ENCODE data around the gene MRPL33. TPM values are rescaled to one million over a fixed set of nuclear protein-coding genes. Genes with fewer than 3 reads are reported as not detected.
A peak's percentile ranks its signal among the peaks of the same experiment; 100 is the strongest.

The MRPL33 gene
- polyA plus RNA-seq, 3 donors: 67.4 to 341 (median 331) TPM

- Histone ChIP-seq H3K27me3 (ENCODE audit: control insufficient read depth in 2 of 2, insufficient read depth in 2 of 2, low read length in 2 of 2) (no peaks in the 10 kb centered on the region), H2AFZ (ENCODE audit: insufficient read depth, low read depth, low read length, poor library complexity, severe bottlenecking) (no peak overlapping the region), H3K36me3 (replicated peaks in 1 of 2; ENCODE audit: control insufficient read depth in 1 of 2, insufficient read depth in 2 of 2, low read length in 2 of 2) (peaks cover 0 to 3% of the 10 kb centered on the region in 2 donors), H3K9me3 (replicated peaks in 1 of 2; ENCODE audit: control insufficient read depth in 1 of 2, insufficient read depth in 1 of 2, low read length in 2 of 2) (peaks cover 2 to 6% of the 10 kb centered on the region in 2 donors), H3K79me2 (ENCODE audit: insufficient read depth, low read length) (peaks cover 14% of the 10 kb centered on the region), H3K4me2 (replicated peaks; ENCODE audit: extremely low read depth, low read length, poor library complexity, severe bottlenecking) (no peak overlapping the region), H3K27ac (ENCODE audit: low read depth in 1 of 2, low read length in 2 of 2) (peak overlapping the region in 1 of 2 donors; percentile 75), H3K4me1 (ENCODE audit: control insufficient read depth in 1 of 2, insufficient read depth in 2 of 2, low read length in 2 of 2) (peaks cover 44 to 50% of the 10 kb centered on the region in 2 donors), H3K4me3 (replicated peaks in 1 of 3; ENCODE audit: low read depth in 2 of 3, low read length in 3 of 3) (no peak overlapping the region), H4K20me1 (ENCODE audit: insufficient read depth, low read length) (no peaks in the 10 kb centered on the region), H3K9ac (ENCODE audit: insufficient read depth, low read length, poor library complexity, severe bottlenecking) (no peak overlapping the region)
- WGBS (ENCODE audit: insufficient coverage): 28% methylated on average over 3 of the region's 4 CpGs
- Mint-ChIP-seq H3K9me3 (peaks cover 2 to 10% (median 9%) of the 10 kb centered on the region in 7 donors), H3K27me3 (ENCODE audit: low read depth in 3 of 3) (no peaks in the 10 kb centered on the region), H3K4me1 (peaks cover 47% of the 10 kb centered on the region), H3K27ac (peak overlapping the region in 6 of 7 donors; percentile 33 to 93 (median 72)), H3K36me3 (peaks cover 0 to 2% of the 10 kb centered on the region in 2 donors), H3K4me3 (no peak overlapping the region)
- peak; percentile 69 to 79 (median 74) for DNase-seq
- peak; percentile 95 for TF ChIP-seq CTCF (IDR thresholded peaks at IDR 0.05)
- intact Hi-C loops (cut with micrococcal nuclease): loop anchor here (10.0 kb wide), 3 partner anchors 641 to 701 kb away; partner anchors contain the start of gene FOSL2 (in 1 of the 2)
Observed at GRCh38 chr2:27754138-27754588, 17.4 kb upstream of the MRPL33 start.

- peaks cover 44 to 50% of the 10 kb centered on the region in 2 donors for H3K4me1 ChIP-seq (ENCODE audit: control insufficient read depth in 1 of 2, insufficient read depth in 2 of 2, low read length in 2 of 2)
Observed at GRCh38 chr2:27754831-27755230, 16.7 kb upstream of the MRPL33 start.

More at GRCh38 chr2:27754831-27755230, 16.7 kb upstream of the MRPL33 start:
- H3K27ac Mint-ChIP-seq: peak overlapping the region; percentile 23 to 93 (median 65)
- intact Hi-C loops (cut with micrococcal nuclease): loop anchor here (5.0 to 10.0 kb wide), 4 partner anchors 42 to 700 kb away; partner anchors contain the start of gene FOSL2 (in 1 of the 2)
- no peaks in the 10 kb centered on the region for H3K27me3 Mint-ChIP-seq (ENCODE audit: low read depth in 3 of 3)
- Histone ChIP-seq H3K9ac (ENCODE audit: insufficient read depth, low read length, poor library complexity, severe bottlenecking) (no peak overlapping the region), H3K27me3 (ENCODE audit: control insufficient read depth in 2 of 2, insufficient read depth in 2 of 2, low read length in 2 of 2) (no peaks in the 10 kb centered on the region), H3K36me3 (replicated peaks in 1 of 2; ENCODE audit: control insufficient read depth in 1 of 2, insufficient read depth in 2 of 2, low read length in 2 of 2) (no peaks in the 10 kb centered on the region), H3K27ac (ENCODE audit: low read depth in 1 of 2, low read length in 2 of 2) (peak overlapping the region in 1 of 2 donors; percentile 75), H3K4me3 (replicated peaks in 1 of 3; ENCODE audit: low read depth in 2 of 3, low read length in 3 of 3) (no peak overlapping the region), H2AFZ (ENCODE audit: insufficient read depth, low read depth, low read length, poor library complexity, severe bottlenecking) (peak overlapping the region; percentile 27), H4K20me1 (ENCODE audit: insufficient read depth, low read length) (no peaks in the 10 kb centered on the region), H3K4me2 (replicated peaks; ENCODE audit: extremely low read depth, low read length, poor library complexity, severe bottlenecking) (no peak overlapping the region), H3K79me2 (ENCODE audit: insufficient read depth, low read length) (peaks cover 14% of the 10 kb centered on the region), H3K9me3 (replicated peaks in 1 of 2; ENCODE audit: control insufficient read depth in 1 of 2, insufficient read depth in 1 of 2, low read length in 2 of 2) (no peaks in the 10 kb centered on the region)
- H3K4me1 Mint-ChIP-seq: peaks cover 47% of the 10 kb centered on the region
- no peak for TF ChIP-seq CTCF (IDR thresholded peaks at IDR 0.05)
- H3K4me3 Mint-ChIP-seq: no peak overlapping the region
- peaks cover 0 to 4% (median 2%) of the 10 kb centered on the region in 7 donors for H3K9me3 Mint-ChIP-seq
- no peaks in the 10 kb centered on the region for H3K36me3 Mint-ChIP-seq
- no peak for DNase-seq
- WGBS (ENCODE audit: insufficient coverage): 55% methylated on average over 3 of the region's 5 CpGs
